HUES48 (cell line): ENCODE results near the gene TBC1D2.
A peak's percentile ranks its signal among the peaks of the same experiment; 100 is the strongest.

ENCODE experiments used
- H3K27ac ChIP-seq: one replicate; pipeline ENCODE4 v1.7.0; 2013; ENCODE audit warnings: low read depth, low read length, inconsistent platforms
- H3K27me3 ChIP-seq: 2 replicates; pipeline ENCODE4 v1.6.1; 2013; ENCODE audit warnings: mild to moderate bottlenecking, low read length; ENCODE audit not compliant: control insufficient read depth, insufficient read depth
- H3K36me3 ChIP-seq: 2 replicates; pipeline ENCODE4 v1.6.1; 2013; ENCODE audit warnings: low read length; ENCODE audit not compliant: control insufficient read depth, insufficient read depth
- H3K4me1 ChIP-seq: 2 replicates; pipeline ENCODE4 v1.6.1; 2013; ENCODE audit warnings: mild to moderate bottlenecking, low read length; ENCODE audit not compliant: control insufficient read depth, insufficient read depth
- H3K4me3 ChIP-seq: 2 replicates; pipeline ENCODE4 v1.5.1; 2013; ENCODE audit warnings: mild to moderate bottlenecking, low read depth, low read length
- H3K9ac ChIP-seq: 2 replicates; pipeline ENCODE4 v1.6.1; 2013; ENCODE audit warnings: mild to moderate bottlenecking, low read depth, low read length, moderate library complexity
- H3K9me3 ChIP-seq: 2 replicates; pipeline ENCODE4 v1.6.1; 2013; ENCODE audit warnings: low read length; ENCODE audit not compliant: control insufficient read depth, insufficient read depth

The TBC1D2 gene

DNA sequence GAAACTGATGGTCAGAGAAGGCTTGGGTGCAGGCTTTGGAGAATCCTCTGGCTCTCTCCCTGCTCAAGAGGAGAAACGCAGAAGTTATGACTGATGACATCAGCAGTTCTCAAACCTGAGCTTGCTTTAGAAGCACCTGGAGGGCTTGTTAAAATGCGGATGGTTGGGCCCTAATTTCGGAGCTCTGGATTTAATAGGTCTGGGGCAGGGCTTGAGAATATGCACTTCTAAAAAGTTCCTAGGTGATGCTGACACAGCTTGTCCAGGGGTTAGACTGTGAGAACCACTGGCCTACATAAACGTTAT is 26.4 kb downstream of the TBC1D2 start:
- Histone ChIP-seq H3K27ac (no peak overlapping the region), H3K36me3 (peaks cover 47% of the 10 kb centered on the region), H3K27me3 (no peaks in the 10 kb centered on the region), H3K4me1 (no peaks in the 10 kb centered on the region), H3K4me3 (no peak overlapping the region), H3K9ac (no peak overlapping the region), H3K9me3 (no peaks in the 10 kb centered on the region)

DNA sequence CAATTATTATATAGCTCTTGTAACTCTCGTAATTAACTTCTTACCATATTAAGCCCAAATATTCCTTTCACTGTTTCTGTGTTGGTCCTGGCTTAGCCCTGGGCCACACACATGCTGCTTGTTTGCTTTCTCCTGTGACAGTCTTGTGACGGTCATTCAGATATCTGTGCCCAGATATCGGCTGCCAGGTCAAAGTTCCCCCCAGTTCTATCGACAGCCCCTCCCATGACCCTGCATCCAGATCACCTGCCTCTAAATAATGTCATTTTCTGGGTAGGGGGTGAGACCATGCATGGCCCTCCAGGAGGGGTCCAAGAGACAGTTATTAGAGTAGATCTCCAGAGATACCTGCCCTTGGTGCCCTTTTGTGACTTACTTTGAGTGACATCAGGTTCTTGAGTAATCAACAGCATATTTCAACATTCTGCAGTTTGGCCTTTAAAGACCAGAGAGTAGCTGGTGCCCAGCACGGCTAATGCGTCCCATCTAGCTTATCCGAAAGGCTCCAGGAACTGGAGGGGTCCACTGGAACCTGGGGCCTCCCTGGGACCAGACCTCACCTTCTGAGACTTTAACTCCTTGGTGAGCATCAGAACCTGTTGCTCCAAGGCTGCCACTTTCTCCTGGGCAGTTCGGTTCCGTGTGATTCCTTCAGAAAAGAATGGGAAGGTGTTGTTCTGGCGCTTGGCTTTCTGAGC is 26.9 kb downstream of the TBC1D2 start:
- Histone ChIP-seq H3K9ac (no peak overlapping the region), H3K4me1 (no peaks in the 10 kb centered on the region), H3K9me3 (no peaks in the 10 kb centered on the region), H3K27ac (no peak overlapping the region), H3K27me3 (no peaks in the 10 kb centered on the region), H3K36me3 (peaks cover 47% of the 10 kb centered on the region), H3K4me3 (no peak overlapping the region)

DNA sequence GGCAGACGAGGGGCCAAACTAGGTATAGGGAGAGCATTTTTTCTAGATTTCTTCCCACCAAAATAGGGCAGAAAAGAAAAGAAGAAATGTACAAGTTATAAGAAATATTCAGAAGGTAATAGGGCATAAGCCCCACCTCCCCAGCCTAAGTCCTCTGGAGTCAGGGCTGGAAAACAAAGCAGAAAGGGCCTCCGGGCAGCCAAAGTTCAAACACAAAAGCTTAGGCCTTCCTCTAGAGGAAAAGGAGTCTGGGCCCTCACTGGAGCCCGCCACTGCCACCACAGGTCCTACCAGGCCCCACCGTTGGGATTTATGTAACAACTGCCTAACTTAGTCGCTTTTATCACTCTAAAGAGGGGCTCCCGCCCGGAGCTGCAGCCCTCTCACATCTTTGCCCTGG is 27.6 kb downstream of the TBC1D2 start:
- H3K27me3 ChIP-seq = no peaks in the 10 kb centered on the region
- H3K9ac ChIP-seq = no peak overlapping the region
- no peaks in the 10 kb centered on the region for H3K9me3 ChIP-seq
- H3K27ac ChIP-seq = no peak overlapping the region
- H3K4me3 ChIP-seq = no peak overlapping the region
- no peaks in the 10 kb centered on the region for H3K4me1 ChIP-seq
- peaks cover 44% of the 10 kb centered on the region for H3K36me3 ChIP-seq

DNA sequence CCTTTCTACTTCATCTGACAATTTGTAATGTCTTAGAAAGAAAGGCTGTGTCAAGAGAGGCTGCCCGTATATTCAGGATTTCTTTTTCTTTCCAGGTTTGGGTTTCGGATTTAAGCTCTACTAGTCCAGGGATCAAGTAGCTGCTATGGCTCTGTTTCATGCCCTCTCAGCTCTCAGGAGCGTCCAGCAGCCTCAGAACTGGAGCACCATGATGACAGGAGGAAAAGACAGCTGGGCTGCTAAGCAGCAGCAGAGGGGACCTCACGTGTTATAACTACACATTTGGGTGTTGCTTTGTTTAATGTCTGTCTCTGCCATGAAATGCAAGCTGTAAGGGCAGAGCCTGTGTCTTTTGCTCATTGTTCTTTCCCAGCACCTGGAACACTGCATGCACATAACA is 28.5 kb downstream of the TBC1D2 start:
- Histone ChIP-seq H3K4me1 (no peaks in the 10 kb centered on the region), H3K36me3 (peaks cover 40% of the 10 kb centered on the region), H3K27ac (no peak overlapping the region), H3K4me3 (no peak overlapping the region), H3K9ac (no peak overlapping the region), H3K27me3 (no peaks in the 10 kb centered on the region), H3K9me3 (no peaks in the 10 kb centered on the region)

DNA sequence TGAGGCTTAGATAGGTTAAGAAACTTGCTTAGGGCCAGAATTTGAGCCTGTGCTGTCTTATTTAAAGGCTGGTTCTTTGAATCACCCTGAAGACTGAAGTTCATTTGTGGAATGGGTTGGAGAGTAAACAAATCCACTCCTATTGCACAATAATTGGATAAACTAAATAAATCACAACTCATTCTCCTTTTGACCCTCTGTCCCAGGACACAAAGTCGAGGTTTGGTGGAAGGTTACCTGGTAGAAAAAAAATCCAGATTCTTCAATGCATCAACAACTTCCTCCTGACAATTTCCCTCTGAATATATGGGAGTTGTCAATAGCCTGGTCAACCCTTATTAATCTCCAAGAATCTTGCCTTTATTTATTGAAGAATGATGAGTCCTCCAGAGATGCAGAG is 28.9 kb downstream of the TBC1D2 start:
- Histone ChIP-seq H3K9ac (no peak overlapping the region), H3K4me1 (no peaks in the 10 kb centered on the region), H3K9me3 (no peaks in the 10 kb centered on the region), H3K27me3 (no peaks in the 10 kb centered on the region), H3K36me3 (peaks cover 37% of the 10 kb centered on the region), H3K27ac (no peak overlapping the region), H3K4me3 (no peak overlapping the region)

DNA sequence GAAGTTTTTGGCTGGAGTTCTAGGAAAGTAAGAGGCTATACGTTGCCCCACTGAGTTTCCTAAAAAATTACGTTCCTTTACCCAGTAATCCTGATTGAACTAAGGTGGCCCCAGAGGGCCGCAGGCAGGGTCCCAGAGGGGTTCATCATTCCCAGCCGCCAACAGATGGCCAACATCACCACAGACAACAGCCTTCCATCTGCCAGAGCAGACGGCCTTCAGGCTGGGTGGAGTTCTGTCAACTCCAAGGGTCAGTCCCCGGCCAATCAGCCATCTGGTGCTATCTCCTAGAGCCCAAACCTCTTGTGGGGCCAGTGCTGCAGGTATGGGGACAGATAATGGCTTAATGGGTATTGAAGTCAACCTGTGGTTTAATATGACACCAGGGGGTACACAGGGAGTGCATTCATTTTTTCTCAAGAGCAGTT is 30.4 kb downstream of the TBC1D2 start:
- Histone ChIP-seq H3K27ac (no peak overlapping the region), H3K9ac (no peak overlapping the region), H3K4me1 (peaks cover 12% of the 10 kb centered on the region; the same call in 1 of the 2 replicates), H3K9me3 (no peaks in the 10 kb centered on the region), H3K27me3 (no peaks in the 10 kb centered on the region), H3K4me3 (no peak overlapping the region), H3K36me3 (peaks cover 29% of the 10 kb centered on the region)

DNA sequence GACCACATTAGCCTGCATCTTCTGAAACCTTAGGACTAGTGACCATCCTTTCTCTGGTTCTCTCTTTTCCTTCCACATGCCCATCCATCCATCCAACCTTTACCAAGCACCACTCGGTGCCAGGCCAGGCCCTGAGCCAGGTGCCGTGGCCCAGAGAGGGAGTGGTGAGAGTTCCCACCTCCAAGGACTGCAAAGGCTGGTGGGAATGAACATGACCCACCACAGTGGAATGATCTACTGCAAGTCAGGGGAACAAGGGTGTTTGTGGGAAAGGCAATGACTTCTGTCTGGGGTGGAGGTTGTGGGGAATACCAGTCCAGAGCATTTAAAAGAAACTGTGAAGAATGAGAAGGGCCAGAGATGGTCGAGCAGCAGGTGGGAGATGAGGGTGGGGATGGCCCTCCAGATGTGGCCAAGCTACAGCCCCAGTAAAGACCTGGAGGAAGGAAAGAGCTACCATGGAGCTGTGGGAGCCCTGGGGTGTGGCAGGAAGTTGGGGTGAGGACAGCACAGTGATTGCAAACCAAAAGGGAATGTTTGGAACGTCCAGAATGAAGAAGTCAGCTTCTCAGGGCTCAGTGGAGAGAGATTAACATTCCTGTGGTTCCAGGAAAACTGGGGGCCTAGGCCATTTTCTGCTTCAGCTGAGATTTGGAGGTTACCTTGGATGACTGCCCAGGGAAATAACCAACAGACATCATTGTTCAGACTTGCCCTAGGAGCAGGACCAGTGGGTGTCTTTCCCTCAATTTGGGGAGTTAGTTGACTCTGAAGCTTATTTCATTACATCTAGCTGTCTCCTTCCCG is 32.4 kb downstream of the TBC1D2 start:
- peak overlapping the region; percentile 20 for H3K27ac ChIP-seq
- H3K36me3 ChIP-seq = peaks cover 14% of the 10 kb centered on the region
- H3K9me3 ChIP-seq = no peaks in the 10 kb centered on the region
- no peaks in the 10 kb centered on the region for H3K27me3 ChIP-seq
- no peak overlapping the region for H3K4me3 ChIP-seq
- H3K4me1 ChIP-seq = peaks cover 26% of the 10 kb centered on the region
- no peak overlapping the region for H3K9ac ChIP-seq

DNA sequence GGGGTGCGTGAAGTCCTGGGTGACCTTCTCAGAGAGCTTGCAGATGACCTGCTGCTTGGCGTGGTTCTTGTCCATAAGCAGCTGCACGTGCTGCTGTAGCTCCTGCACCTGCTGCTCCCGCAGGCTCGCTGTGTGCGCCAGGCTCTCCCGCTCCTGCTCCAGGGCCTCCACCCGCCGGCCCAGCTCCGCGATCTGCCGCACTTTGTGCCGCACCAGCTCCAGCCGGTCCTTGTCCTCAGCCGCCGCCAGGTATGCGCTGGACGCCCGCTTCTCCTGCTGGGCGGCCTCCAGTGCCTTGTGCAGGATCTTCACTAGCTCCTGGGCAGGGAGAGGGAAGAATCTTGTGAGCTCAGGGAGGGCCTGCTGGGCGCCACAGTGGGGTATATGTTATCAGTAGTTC is 34.5 kb downstream of the TBC1D2 start:
- H3K9ac ChIP-seq = no peak overlapping the region
- H3K4me1 ChIP-seq = peaks cover 28% of the 10 kb centered on the region
- no peaks in the 10 kb centered on the region for H3K27me3 ChIP-seq
- no peak overlapping the region for H3K27ac ChIP-seq
- H3K36me3 ChIP-seq = peaks cover 5% of the 10 kb centered on the region; the same call in 1 of the 2 replicates
- H3K9me3 ChIP-seq = no peaks in the 10 kb centered on the region
- H3K4me3 ChIP-seq = no peak overlapping the region

DNA sequence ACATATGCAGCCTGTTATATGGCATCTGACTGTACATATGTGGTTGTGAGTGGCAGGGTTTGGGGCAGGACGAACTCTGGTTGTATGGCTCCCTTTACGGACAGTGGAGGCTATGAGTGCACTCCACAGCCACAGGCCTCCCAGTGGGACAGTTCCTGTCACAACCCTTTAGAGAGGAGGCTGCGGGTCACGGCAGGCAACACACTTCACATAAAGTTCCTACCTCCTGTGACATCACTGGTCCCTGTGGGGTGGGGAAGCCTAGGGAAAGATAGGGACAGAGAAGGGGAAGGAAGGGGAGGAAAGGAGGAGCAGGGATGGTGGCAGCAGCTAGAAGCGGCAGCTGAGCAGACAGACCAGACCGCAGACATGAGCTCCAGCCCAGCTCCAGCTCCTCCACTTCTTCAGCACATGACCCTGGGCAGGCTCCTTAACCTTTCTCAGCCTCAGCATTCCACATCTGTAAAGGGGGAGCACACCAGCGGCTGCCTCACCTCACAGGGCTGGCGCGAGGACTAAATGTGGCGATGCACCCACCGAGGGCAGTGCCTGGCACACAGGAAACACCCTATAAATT is 35.6 kb downstream of the TBC1D2 start:
- Histone ChIP-seq H3K4me1 (peaks cover 32% of the 10 kb centered on the region), H3K9ac (peak overlapping the region; percentile 23; the same call in 1 of the 2 replicates), H3K27me3 (no peaks in the 10 kb centered on the region), H3K9me3 (no peaks in the 10 kb centered on the region), H3K4me3 (no peak overlapping the region), H3K36me3 (peaks cover 3% of the 10 kb centered on the region; the same call in 1 of the 2 replicates), H3K27ac (peak overlapping the region; percentile 90)

DNA sequence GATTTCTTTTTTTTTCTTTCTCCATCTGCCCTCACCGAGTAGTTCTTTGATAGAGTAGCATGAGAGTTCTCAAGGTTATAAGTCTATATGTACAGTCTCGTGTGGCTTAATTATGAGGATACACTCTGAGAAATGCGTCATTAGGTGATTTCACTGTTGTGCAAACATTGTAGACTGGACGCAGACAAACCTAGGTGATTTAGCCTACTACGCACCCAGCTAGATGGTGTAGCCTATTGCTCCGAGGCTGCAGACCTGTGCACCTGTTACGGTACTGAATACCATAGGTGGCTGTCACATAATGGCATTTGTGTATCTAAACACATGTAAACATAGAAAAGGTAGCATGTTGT is 36.1 kb downstream of the TBC1D2 start:
- peak overlapping the region; percentile 90 for H3K27ac ChIP-seq
- no peaks in the 10 kb centered on the region for H3K36me3 ChIP-seq
- no peak overlapping the region for H3K4me3 ChIP-seq
- peak overlapping the region; percentile 23; the same call in 1 of the 2 replicates for H3K9ac ChIP-seq
- H3K4me1 ChIP-seq = peaks cover 32% of the 10 kb centered on the region
- no peaks in the 10 kb centered on the region for H3K27me3 ChIP-seq
- no peaks in the 10 kb centered on the region for H3K9me3 ChIP-seq
